ENCODE measurements around the gene XYLT2. TPM values are rescaled to one million over a fixed set of nuclear protein-coding genes. Genes with fewer than 3 reads are reported as not detected.

XYLT2 gene
- total and polyA plus RNA-seq, 9 of the 15 experiments (the other 6 are each of a cell fraction or from before 2014, with no cell fraction given): 0.63 to 9.1 (median 4.3) TPM

DNA sequence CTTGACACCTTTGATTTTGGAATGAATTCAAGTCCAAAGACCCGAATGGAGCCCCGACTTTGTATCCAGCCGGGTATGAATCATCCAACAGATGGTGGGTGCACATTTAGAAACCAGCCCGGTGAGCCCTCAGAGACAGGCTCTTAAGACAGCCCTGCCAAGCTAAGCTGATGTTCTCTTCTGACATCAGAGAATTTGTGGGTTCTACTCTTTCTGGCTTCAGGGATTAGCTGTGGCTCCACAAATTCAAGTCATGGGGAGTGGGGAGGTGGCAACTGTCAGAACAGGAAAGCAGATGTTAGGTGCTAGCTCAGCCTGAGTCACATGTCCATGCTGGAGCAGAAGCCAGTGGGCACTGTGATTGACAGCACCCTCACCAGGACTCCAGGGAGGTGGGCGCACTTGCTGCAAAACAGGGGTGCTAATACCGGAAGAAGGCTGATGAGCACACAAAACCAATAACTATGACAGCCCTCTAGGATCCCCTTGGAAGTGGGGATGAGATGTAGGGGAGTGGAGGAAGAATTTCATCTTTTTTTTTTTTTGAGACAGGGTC lies 31.4 kb upstream of the XYLT2 start:
- no peak overlapping the region for H3K4me3 ChIP-seq
- no TSS peak for BruUV-seq (replicated peaks)
- POLR2A ChIA-PET: interaction anchor here (0.6 kb wide), 1 partner anchor 178 kb away, joined by 3 read pairs; no protein-coding TSS in a partner anchor
- H3K9ac ChIP-seq (ENCODE audit: insufficient read depth in 1 of 2, low read depth in 2 of 2, low read length in 2 of 2): no peak overlapping the region
- CTCF ChIA-PET (ENCODE audit: low intra/inter-chr PET ratio): no interaction called here
- H3K79me2 ChIP-seq (ENCODE audit: control insufficient read depth, insufficient read depth, low read length): no peaks in the 10 kb centered on the region
- no peaks in the 10 kb centered on the region for H3K9me3 ChIP-seq (replicated peaks; ENCODE audit: control insufficient read depth, insufficient read depth, low read depth, low read length)
- no peaks in the 10 kb centered on the region for H3K9me1 ChIP-seq (ENCODE audit: control insufficient read depth, insufficient read depth, low read length)
- DNase-seq (ENCODE audit: extremely low read depth in 1 of 4, low spot score in 3 of 4): no peak
- intact Hi-C loops (cut with micrococcal nuclease) (no loop called here), in situ Hi-C loops (cut with MboI) (no loop called here)
- no peak for TF ChIP-seq CBX5 (IDR thresholded peaks at IDR 0.05; ENCODE audit: borderline replicate concordance, low read depth)
- TF ChIP-seq, protein P1, sequence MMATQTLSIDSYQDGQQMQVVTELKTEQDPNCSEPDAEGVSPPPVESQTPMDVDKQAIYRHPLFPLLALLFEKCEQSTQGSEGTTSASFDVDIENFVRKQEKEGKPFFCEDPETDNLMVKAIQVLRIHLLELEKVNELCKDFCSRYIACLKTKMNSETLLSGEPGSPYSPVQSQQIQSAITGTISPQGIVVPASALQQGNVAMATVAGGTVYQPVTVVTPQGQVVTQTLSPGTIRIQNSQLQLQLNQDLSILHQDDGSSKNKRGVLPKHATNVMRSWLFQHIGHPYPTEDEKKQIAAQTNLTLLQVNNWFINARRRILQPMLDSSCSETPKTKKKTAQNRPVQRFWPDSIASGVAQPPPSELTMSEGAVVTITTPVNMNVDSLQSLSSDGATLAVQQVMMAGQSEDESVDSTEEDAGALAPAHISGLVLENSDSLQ (IDR thresholded peaks at IDR 0.05): peak; percentile 62
- TF ChIP-seq MAFG (tag; conservative IDR thresholded peaks at IDR 0.05): no peak
- TF ChIP-seq HIVEP1 (CRISPR knock-in tag; IDR thresholded peaks at IDR 0.05): no peak
- TF ChIP-seq NR2F6 (CRISPR knock-in tag; IDR thresholded peaks at IDR 0.05): no peak
- TF ChIP-seq TCFL5 (CRISPR knock-in tag; conservative IDR thresholded peaks at IDR 0.05): no peak
- no peak for TF ChIP-seq RUNX1 (IDR thresholded peaks at IDR 0.05; ENCODE audit: low read depth)
- TF ChIP-seq ARHGAP35 (IDR thresholded peaks at IDR 0.05; ENCODE audit: partially characterized antibody): no peak
- ATAC-seq: no peak
- FAIRE-seq: no peak
- peaks cover 0 to 11% of the 10 kb centered on the region in 2 experiments; a peak in 2 of 5 replicates for H3K4me1 ChIP-seq (replicated peaks in 1 of 2; ENCODE audit: control insufficient read depth in 2 of 2, insufficient read depth in 2 of 2, low read length in 2 of 2)
- peaks cover 16 to 47% of the 10 kb centered on the region in 2 experiments; a peak in 4 of 5 replicates for H3K27me3 ChIP-seq (ENCODE audit: control insufficient read depth in 2 of 2, insufficient read depth in 2 of 2, low read length in 2 of 2)
- WGBS (ENCODE audit: insufficient coverage, low coverage, missing lambda C conversion rate): 3% methylated on average over 6 of the region's 6 CpGs
- no peaks in the 10 kb centered on the region for H3K36me3 ChIP-seq (ENCODE audit: control insufficient read depth, insufficient read depth, low read length)
- no peak overlapping the region for H3K27ac ChIP-seq (ENCODE audit: extremely low read depth, low read depth, low read length)
- no peak overlapping the region for H3K4me2 ChIP-seq (ENCODE audit: insufficient read depth, low read length)
- no peaks in the 10 kb centered on the region; the same call in 1 of the 2 replicates for H4K20me1 ChIP-seq (replicated peaks; ENCODE audit: control insufficient read depth, insufficient read depth, low read length)
- H2AFZ ChIP-seq (ENCODE audit: low read depth, low read length): no peak overlapping the region

Data from K562 (cell line).